Measurements from ENCODE around the gene ZC3H11A.
"Not testable (repeated sequence)": the region's sequence is repeated elsewhere in the genome, so short reads cannot be mapped to it uniquely, and the experiment has no call there.

The ZC3H11A gene

DNA sequence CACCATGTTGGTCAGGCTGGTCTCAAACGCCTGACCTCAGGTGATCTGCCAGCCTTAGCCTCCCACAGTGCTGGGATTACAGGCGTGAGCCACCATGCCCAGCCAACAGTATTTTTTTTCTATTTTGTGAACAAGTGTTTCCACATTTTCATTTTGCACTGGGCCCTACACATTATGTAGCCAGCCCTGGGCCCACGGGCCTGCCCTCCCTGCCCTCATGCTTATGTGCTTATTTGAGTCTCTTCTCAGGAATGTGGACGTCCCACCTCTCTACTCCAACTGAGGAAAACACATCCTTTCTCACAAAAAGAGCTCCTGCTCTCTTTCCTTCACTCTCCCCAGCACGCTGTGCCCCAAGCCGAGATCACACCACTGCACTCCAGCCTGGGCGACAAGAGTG, 13.5 kb upstream of the ZC3H11A start:
- no peak for DNase-seq (ENCODE audit: low read depth)

DNA sequence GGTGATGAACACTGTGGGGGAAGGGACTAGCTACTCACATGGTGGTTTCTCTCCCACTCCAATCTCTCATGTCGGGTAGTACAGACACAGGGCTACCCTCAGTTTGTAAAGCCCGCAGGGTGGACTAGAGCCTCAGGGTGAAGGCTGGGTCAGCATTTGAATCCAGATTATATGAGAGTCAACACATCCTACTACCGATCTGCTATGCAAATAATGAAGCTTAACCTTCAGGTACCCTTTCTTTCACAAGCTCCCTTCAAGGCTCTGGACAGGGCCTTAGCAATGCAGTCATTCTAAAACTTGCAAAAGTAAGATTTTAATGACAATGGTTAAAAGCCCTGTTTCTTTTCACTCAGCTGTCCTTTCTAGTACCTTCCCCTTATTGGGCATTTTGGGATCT, 5.5 kb upstream of the ZC3H11A start:
- no peak for DNase-seq (ENCODE audit: low read depth)

DNA sequence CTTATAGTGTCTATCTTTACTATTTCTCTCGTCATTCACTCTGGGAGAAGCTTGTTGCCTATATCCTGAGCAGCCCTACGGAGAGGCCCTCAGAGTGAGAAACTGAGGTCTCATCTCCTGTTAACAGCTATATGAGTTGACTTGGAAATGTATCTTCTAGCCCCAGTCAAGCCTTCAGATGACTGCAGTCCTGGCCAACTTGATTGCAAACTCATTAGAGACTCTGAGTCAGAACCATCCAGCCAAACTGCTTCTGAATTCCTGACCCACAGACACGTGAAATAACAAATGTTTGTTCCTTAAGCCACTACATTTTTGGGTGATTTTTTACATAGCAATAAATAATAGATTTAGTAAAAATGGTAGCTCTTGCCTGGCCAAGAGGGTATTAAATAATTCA, 3.9 kb upstream of the ZC3H11A start:
- no peak for DNase-seq (ENCODE audit: low read depth)

DNA sequence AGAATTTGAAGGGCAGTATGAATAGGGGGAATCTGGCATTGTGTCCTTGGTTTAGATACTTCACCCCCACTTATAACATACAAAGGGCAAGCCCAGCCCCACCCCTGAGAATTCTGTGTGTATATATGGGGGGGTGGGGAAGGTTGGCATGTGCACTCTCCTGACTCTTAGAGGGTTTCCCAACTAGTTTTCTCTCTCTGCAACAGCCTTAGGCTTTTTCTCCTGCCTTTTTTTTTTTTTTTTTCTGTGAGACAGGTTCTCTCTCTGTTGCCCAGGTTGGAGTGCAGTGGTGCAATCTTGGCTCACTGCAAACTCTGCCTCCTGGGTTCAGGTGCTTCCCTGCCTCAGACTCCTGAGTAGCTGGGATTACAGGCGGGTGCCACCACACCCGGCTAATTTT, 2.9 kb upstream of the ZC3H11A start:
- no peak for DNase-seq (ENCODE audit: low read depth)

DNA sequence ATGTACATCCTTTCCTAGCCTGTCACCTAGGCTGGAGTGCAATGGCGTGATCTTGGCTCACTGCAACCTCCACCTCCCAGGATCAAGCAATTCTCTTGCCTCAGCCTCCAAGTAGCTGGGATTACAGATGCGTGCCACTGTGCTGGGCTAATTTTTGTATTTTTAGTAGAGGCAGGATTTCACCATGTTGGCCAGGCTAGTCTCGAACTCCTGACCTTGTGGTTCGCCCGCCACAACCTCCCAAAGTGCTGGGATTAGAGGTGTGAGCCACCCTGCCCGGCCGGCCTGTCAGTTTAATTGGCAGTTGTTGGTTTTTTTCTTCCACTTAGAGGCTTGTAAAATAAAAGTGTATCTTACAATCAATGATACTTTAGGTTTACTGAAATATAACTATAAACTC, 1.9 kb upstream of the ZC3H11A start:
- not testable (repeated sequence) for DNase-seq (ENCODE audit: low read depth)

DNA sequence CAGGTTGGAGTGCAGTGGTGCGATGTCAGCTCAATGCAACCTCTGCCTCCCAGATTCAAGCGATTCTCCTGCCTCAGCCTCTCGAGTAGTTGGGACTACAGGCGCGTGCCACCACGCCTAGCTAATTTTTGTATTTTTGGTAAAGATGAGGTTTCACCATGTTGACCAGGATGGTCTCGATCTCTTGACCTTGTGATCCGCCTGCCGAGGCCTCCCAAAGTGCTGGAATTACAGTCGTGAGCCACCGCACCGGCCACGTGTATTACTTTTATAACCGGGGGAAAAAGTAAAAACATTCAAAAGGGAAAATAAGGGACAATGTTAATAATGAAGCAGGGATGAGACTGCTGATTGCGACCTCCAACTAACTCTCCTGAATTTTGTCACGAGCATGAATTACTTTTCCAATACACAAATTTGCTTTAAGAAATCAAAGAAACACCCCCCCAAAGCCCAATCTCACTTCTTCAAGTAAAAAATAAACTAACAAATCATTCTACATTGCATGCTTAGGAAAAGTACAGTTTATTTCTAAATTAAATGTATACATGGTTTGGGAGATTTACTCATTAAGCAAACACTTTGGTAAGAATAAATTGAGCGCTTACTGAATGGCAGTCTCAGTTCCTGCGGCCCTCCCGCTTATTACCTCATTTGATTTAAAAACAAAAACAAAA, 521 bp upstream of the ZC3H11A start:
- DNase-seq (ENCODE audit: low read depth) = no peak

DNA sequence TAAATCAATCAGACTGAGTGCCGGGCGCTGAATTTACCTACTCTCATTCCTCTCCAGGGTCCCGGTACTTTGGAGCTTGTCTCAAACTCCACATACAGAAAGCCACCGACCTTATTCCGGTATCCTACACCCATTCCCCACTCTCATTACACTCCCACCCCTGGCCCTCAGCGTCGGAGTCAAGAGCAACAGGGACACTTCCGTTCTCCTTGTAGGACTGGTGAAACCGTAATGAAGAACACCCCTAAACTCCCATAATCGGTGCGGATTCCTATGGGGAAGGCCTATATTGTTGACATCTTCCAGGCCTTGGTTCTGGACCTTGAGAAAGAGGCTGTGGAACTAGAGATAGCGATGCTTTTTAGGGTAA, 798 bp downstream of the ZC3H11A start:
- peak; percentile 17 for DNase-seq (ENCODE audit: low read depth)

DNA sequence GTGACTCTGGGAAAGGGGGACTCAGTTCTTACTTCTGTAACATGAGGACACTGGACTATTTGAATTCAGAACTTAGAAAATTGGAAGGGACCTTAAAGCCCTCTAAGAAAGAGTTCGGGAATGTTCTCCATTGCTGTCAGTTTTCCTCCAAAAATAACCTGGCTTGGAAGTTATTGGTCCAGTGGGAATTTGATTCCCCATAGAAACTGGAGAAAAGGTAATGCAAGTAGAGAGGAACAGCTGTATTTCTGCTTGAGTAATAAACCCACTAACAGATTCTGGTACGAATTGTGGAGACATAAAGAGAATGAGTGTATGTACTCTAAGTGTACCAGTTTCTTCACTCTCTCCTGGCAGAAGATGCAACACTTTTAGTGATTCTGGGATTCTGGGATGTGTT, 1.8 kb downstream of the ZC3H11A start:
- DNase-seq (ENCODE audit: low read depth) = no peak

DNA sequence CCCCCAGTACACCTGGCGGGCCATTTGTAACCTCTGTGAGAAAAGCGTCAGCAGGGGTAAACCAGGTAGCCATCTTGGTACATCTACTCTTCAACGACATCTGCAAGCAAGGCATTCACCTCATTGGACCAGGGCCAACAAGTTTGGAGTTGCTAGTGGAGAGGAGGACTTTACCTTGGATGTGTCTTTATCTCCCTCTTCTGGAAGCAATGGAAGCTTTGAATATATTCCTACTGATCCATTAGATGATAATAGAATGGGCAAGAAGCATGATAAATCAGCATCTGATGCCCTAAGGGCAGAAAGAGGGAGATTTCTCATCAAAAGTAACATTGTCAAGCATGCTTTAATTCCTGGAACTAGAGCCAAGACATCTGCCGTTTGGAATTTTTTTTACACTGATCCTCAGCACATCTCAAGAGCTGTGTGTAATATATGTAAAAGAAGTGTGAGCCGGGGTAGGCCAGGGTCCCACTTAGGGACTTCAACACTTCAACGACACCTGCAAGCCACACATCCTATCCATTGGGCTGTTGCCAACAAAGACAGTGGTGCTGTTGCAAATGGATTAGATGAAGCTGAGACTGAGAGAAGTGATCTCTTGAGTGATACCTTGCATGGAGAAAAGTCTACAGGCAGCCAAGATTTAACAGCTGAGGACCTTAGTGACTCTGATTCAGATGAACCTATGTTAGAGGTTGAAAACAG, 2.7 kb downstream of the ZC3H11A start:
- no peak for DNase-seq (ENCODE audit: low read depth)

DNA sequence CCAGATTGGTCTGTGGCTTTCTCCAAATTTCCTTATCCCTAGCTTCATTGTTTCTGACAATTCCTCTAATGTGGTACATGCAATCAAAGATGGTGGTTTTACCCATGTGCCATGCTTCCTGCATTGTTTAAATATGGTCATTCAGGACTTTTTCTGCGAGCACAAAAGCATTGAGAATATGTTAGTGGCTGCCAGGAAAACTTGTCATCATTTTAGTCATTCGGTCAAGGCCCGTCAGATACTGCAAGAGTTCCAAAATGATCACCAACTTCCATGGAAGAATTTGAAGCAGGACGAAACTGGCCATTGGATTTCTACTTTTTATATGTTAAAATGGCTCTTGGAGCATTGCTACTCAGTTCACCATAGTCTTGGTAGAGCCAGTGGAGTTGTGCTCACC, 3.7 kb downstream of the ZC3H11A start:
- DNase-seq (ENCODE audit: low read depth) = no peak

DNA sequence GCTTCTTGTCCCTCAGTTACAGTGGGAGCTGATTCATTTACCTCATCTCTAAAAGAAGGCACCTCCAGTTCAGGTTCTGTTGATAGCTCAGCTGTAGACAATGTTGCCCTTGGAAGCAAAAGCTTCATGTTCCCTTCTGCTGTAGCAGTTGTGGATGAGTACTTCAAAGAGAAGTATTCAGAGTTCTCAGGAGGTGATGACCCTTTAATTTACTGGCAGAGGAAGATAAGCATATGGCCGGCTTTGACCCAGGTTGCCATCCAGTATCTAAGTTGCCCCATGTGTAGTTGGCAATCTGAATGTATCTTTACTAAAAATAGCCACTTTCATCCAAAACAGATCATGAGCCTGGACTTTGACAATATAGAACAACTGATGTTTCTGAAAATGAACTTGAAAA, 4.5 kb downstream of the ZC3H11A start:
- DNase-seq (ENCODE audit: low read depth) = no peak

DNA sequence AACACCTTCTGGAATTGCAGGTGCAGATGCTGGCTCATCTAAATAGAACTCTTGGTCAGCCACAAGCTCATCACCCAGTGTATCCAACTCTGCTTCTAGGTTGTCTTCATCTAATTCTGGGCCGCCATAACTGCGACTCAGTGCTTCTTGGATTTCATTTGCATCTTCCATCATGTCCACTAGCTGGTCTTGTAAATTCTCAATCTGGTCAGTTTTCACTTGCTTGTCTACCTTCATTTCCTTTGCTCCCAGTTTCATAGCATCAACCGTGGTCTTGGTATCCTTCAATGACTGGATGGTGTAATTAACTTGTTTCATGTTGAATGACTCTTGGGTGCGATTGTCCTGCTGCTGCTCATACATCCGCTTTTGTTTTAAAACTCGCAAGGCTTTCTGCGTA, 10.3 kb downstream of the ZC3H11A start:
- no peak for DNase-seq (ENCODE audit: low read depth)

DNA sequence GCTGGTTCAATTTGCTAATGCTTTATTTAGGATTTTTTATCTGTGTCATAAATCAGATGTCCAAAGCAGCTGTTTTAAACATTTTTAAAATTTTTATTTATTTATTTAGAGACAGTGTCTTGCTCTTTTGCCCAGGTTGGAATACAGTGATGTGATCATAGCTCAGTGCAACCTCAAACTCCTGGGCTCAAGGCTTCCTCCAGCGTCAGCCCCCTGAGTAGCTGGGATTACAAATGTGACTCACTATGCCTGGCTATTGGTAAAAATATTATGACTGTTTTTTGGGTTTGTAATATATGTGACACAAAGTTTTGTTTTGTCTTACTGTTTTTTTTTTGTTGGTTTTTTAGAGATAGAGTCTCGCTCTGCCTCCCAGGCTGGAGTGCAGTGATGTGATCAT, 11.8 kb downstream of the ZC3H11A start:
- DNase-seq (ENCODE audit: low read depth) = no peak

DNA sequence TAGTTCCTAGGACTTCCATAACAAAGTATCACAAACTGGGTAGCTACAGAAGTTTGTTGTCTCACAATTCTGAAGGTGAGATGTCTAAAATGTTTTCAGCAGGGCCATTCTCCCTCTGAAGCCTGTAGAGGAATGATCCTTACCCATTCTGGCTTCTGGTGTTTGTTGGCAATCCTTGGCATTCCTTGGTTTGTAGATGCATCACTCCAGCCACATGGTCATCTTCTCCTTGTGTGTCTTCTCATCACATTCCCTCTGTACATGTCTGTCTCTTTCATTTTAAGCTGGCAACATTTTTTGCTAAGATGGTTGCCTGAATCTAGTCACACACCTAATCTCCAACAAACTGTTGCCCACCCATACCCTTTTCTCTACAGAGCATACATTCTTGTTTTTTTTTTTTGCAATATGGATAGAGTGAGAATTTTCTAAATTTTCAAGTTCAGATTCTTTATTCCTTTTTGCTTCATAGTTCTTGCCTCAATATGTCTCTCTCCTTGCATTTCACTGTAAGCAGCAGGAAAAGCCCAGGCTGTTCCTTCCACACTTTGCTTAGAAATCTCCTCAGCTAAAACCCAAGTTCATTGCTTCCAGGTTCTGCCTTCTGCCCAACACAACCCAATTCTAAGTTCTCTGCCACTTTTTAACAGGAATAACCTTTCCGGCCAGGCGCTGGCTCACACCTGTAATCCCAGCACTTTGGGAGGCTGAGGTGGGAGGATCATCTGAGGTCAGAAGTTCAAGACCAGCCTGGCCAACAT, 18.3 kb downstream of the ZC3H11A start:
- no peak for DNase-seq (ENCODE audit: low read depth)

DNA sequence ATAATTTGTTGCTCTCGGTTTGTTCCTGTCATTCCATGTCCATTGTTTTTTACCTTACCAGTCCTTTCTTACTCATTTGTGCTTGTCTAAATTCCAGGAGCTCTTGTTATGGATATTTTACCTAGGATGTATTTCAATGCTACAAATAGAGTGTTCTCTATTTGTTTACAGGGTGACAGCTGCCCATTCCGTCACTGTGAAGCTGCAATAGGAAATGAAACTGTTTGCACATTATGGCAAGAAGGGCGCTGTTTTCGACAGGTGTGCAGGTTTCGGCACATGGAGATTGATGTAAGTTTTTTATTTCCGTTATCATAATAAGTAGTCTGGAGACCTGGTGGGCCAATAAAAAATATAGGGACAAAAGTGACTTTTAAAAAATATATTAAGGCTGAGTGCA, 23.0 kb downstream of the ZC3H11A start:
- no peak for DNase-seq (ENCODE audit: low read depth)

DNA sequence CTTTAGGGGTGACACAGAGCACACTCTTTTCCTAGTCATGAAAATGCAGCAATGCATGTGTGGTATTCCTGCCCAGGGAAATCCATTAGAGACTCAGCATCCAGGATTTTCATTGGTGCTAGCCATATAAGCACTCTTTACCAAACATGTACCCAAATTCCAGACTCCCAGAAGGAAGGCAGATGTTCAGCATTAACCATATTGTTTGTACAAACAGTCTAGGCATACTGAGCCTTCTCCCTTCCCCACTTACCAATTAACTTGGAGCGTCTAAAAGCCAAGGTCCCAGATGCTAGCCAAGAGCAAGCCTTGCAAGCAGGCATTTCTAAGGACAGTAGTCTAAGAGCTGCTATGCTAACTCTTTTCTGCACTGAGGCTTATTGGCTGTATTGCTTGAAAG, 27.9 kb downstream of the ZC3H11A start:
- DNase-seq (ENCODE audit: low read depth) = no peak

DNA sequence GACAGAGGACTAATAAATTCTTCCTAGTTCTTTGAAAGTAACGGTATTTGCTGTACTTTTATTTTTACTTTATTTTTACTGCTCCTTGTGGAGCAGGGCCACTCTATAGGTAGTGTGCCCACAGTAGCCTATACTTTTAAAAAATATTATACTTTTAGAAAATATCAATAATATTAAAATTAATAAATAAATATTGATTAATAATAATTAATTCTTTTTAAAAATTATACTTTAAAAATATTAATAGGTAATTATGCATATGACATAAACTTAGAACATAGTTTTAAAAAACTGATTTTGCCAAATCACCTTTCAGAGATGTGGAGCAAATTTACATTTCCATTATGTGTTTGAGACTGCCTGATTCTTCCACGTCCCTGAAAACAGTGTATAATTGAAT, 30.8 kb downstream of the ZC3H11A start:
- no peak for DNase-seq (ENCODE audit: low read depth)

DNA sequence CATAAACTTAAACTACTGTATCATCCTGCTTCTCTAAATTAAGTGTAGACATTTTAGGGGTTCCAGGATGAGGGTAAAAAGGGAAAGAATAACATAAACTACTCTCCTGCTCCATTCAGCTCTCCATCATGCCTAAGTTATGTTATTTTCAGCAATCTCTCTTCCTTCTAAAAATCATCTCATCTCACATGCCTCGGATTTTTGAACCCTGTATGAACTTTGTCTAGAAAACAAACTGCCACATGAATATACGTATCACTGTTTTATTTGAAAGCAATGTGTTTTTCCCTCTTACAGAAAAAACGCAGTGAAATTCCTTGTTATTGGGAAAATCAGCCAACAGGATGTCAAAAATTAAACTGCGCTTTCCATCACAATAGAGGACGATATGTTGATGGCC, 32.6 kb downstream of the ZC3H11A start:
- DNase-seq (ENCODE audit: low read depth) = no peak

DNA sequence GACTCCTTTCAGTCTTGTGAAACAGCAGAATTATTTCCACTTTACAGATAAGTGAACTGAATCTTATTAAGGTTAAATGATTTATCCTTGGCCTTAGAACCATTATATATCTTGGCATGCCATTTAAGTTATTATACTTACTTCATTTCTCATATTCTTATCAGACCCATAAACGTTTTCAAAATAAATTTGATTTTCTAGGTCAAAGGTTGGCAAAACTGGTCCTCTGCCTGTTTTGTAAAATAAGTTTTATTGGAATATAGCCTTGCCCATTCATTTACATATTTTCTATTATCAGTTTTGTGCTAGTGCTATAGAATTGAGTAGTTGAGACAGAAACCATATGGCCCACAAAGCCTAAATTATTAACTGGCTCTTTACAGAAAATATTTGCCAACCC, 33.1 kb downstream of the ZC3H11A start:
- DNase-seq (ENCODE audit: low read depth) = no peak

DNA sequence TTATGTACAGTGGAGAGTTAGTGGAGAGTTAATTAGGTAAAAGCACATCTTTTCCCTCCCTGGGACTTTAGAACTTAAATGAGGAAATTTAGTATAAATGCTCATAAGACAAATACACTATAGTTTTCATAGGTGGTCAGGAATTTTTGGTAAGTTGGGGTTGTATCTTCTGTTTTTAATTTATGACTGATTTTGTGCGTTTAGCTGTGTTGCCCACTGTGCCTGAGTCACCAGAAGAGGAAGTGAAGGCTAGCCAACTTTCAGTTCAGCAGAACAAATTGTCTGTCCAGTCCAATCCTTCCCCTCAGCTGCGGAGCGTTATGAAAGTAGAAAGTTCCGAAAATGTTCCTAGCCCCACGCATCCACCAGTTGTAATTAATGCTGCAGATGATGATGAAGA, 33.8 kb downstream of the ZC3H11A start:
- DNase-seq (ENCODE audit: low read depth) = not testable (repeated sequence)

DNA sequence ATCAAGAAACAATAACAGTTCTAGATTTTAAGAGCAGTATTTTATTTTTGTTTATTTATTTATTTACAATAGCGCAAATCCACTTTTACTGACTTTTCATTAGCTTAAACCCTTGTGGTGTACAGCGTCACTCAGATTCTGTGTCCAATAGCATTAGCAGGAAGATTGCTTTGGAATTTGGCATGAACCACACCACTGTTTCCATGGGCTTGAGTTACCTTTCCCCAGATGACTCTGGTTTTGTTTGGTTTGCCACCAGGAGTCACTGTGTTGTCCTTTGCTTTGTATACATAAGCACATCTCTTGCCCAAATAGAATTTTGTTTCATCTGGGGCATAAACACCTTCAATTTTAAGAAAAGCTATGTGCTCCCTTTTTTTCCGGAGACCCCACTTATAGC, 40.1 kb downstream of the ZC3H11A start:
- no peak for DNase-seq (ENCODE audit: low read depth)

DNA sequence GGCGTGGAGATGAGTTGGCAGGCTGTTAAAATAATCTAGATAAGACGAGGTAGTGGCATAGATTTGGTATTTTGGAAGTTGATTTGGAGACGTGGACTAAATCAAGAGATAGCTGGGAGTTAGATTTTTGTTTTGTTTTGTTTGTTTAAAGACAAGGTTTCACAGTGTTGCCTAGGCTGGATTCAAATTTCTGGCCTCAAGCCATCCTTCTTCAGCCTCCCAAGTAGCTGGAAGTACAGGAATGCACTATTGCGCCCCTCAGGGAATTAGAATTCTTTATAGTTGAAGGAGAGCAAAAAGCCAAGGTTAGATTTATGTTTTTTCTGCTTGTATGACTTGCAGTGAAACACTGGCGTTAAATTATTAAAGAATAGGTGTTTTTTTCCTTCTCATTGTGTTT, 43.7 kb downstream of the ZC3H11A start:
- DNase-seq (ENCODE audit: low read depth) = no peak

DNA sequence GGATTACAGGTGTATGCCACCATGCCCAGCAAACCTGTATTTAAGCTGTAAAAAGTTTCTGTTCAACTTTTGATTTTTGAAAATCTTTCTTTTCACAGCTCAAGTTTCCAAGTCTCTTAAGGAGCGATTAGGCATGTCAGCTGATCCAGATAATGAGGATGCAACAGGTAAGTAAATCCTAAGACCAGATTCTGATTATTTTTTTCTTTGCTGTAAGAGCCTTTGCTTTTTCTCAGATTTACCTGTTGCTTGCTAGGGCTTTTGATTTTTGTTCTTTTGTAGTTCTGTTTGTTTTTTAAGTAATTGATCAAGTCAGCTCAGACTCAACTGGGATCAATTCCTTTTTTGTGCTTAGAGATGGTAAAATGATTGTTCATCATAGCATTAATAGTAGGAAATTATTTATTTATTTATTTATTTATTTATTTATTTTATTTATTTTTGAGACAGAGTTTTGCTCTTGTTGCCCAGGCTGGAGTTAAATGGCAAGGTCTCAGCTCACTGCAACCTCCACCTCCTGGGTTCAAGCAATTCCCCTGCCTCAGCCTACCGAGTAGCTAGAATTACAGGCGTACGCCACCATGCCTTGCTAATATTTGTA, 44.9 kb downstream of the ZC3H11A start:
- DNase-seq (ENCODE audit: low read depth) = no peak
